Measurements from ENCODE around the gene KIF16B. TPM values are rescaled to one million over a fixed set of nuclear protein-coding genes. Genes with fewer than 3 reads are reported as not detected.

KIF16B gene
- total RNA-seq, 1 donor from 2014 or later: 7.0 TPM

GRCh38 chr20:16451982-16452381 lies 121.3 kb downstream of the KIF16B start:
- H3K27me3 Mint-ChIP-seq (ENCODE audit: low read depth, unreplicated experiment): no peaks in the 10 kb centered on the region
- no peak overlapping the region for H2AFZ ChIP-seq (ENCODE audit: low read depth, low read length)
- no peak overlapping the region for H3K4me3 ChIP-seq (ENCODE audit: insufficient read depth, low read depth, low read length)
- no peaks in the 10 kb centered on the region for H3K36me3 ChIP-seq (ENCODE audit: insufficient read depth, low read length)
- H3K9me3 ChIP-seq (ENCODE audit: insufficient read depth, low read depth, low read length): no peaks in the 10 kb centered on the region
- H3K27me3 ChIP-seq (ENCODE audit: insufficient read depth, low read length): no peaks in the 10 kb centered on the region
- FAIRE-seq (no peak), DNase-seq (ENCODE audit: low read depth) (no peak)
- TF ChIP-seq CTCF (IDR thresholded peaks at IDR 0.05; ENCODE audit: insufficient read depth, low read depth, low read length) (no peak), EZH2 (IDR thresholded peaks at IDR 0.05; ENCODE audit: insufficient read depth, low read length) (no peak)
- H3K9me3 Mint-ChIP-seq (ENCODE audit: unreplicated experiment): no peaks in the 10 kb centered on the region
- H3K4me2 ChIP-seq (ENCODE audit: low read length): no peak overlapping the region
- no peak overlapping the region for H3K9ac ChIP-seq (ENCODE audit: low read length)
- H3K79me2 ChIP-seq (ENCODE audit: insufficient read depth, low read length): no peaks in the 10 kb centered on the region
- no peaks in the 10 kb centered on the region for H3K36me3 Mint-ChIP-seq (ENCODE audit: low read depth, unreplicated experiment)
- H3K4me3 Mint-ChIP-seq (ENCODE audit: unreplicated experiment): no peak overlapping the region
- no peaks in the 10 kb centered on the region for H4K20me1 ChIP-seq (ENCODE audit: insufficient read depth, low read length)
- H3K4me1 ChIP-seq (ENCODE audit: insufficient read depth, low read length): no peaks in the 10 kb centered on the region
- H3K27ac Mint-ChIP-seq (ENCODE audit: unreplicated experiment): no peak overlapping the region
- no peaks in the 10 kb centered on the region for H3K4me1 Mint-ChIP-seq (ENCODE audit: low read depth, unreplicated experiment)
- no peak overlapping the region for H3K27ac ChIP-seq (ENCODE audit: low read depth, low read length)

- H3K27ac Mint-ChIP-seq (ENCODE audit: unreplicated experiment): no peak overlapping the region
Measured at GRCh38 chr20:16451001-16451400, 122.2 kb downstream of the KIF16B start.

More at GRCh38 chr20:16451001-16451400, 122.2 kb downstream of the KIF16B start:
- FAIRE-seq: no peak
- Histone ChIP-seq H3K4me3 (ENCODE audit: insufficient read depth, low read depth, low read length) (no peak overlapping the region), H3K27ac (ENCODE audit: low read depth, low read length) (no peak overlapping the region), H3K9me3 (ENCODE audit: insufficient read depth, low read depth, low read length) (no peaks in the 10 kb centered on the region), H2AFZ (ENCODE audit: low read depth, low read length) (no peak overlapping the region), H4K20me1 (ENCODE audit: insufficient read depth, low read length) (no peaks in the 10 kb centered on the region), H3K27me3 (ENCODE audit: insufficient read depth, low read length) (no peaks in the 10 kb centered on the region), H3K79me2 (ENCODE audit: insufficient read depth, low read length) (no peaks in the 10 kb centered on the region), H3K4me2 (ENCODE audit: low read length) (no peak overlapping the region), H3K36me3 (ENCODE audit: insufficient read depth, low read length) (no peaks in the 10 kb centered on the region), H3K9ac (ENCODE audit: low read length) (no peak overlapping the region), H3K4me1 (ENCODE audit: insufficient read depth, low read length) (no peaks in the 10 kb centered on the region)
- Mint-ChIP-seq H3K4me3 (ENCODE audit: unreplicated experiment) (no peak overlapping the region), H3K27me3 (ENCODE audit: low read depth, unreplicated experiment) (no peaks in the 10 kb centered on the region), H3K4me1 (ENCODE audit: low read depth, unreplicated experiment) (no peaks in the 10 kb centered on the region), H3K9me3 (ENCODE audit: unreplicated experiment) (no peaks in the 10 kb centered on the region), H3K36me3 (ENCODE audit: low read depth, unreplicated experiment) (no peaks in the 10 kb centered on the region)
- no peak for DNase-seq (ENCODE audit: low read depth)
- no peak for TF ChIP-seq CTCF (IDR thresholded peaks at IDR 0.05; ENCODE audit: insufficient read depth, low read depth, low read length)
- TF ChIP-seq EZH2 (IDR thresholded peaks at IDR 0.05; ENCODE audit: insufficient read depth, low read length): no peak

All from astrocyte (in vitro differentiated cells and primary cell).